ENCODE data around the gene COL6A1. TPM values are rescaled to one million over a fixed set of nuclear protein-coding genes. Genes with fewer than 3 reads are reported as not detected.
"Not testable (repeated sequence)": the region's sequence is repeated elsewhere in the genome, so short reads cannot be mapped to it uniquely, and the experiment has no call there.

COL6A1 gene
- total RNA-seq, 1 donor from 2014 or later = 41.0 TPM

- no peak for DNase-seq
These were observed 16.3 kb upstream of the COL6A1 start for GRCh38 chr21:45965084-45965809.

GRCh38 chr21:45966791-45967394 lies 14.7 kb upstream of the COL6A1 start:
- no peak for DNase-seq

GRCh38 chr21:45969921-45970673 lies 11.5 kb upstream of the COL6A1 start:
- DNase-seq = no peak

GRCh38 chr21:45970674-45971615 lies 10.6 kb upstream of the COL6A1 start:
- DNase-seq = no peak

GRCh38 chr21:45971616-45972352 lies 9.8 kb upstream of the COL6A1 start:
- no peak for DNase-seq

GRCh38 chr21:45972353-45972715 lies 9.2 kb upstream of the COL6A1 start:
- no peak for DNase-seq

GRCh38 chr21:45972716-45973474 lies 8.7 kb upstream of the COL6A1 start:
- no peak for DNase-seq

GRCh38 chr21:45973475-45974072 lies 8.0 kb upstream of the COL6A1 start:
- DNase-seq = no peak

GRCh38 chr21:45974073-45975019 lies 7.2 kb upstream of the COL6A1 start:
- no peak for DNase-seq

- no peak for DNase-seq
These were observed 6.4 kb upstream of the COL6A1 start for GRCh38 chr21:45975020-45975666.

GRCh38 chr21:45975667-45976409 lies 5.7 kb upstream of the COL6A1 start:
- not testable (repeated sequence) for DNase-seq

- no peak for DNase-seq
These were observed 4.8 kb upstream of the COL6A1 start for GRCh38 chr21:45976701-45977311.

- DNase-seq = no peak
These were observed 4.2 kb upstream of the COL6A1 start for GRCh38 chr21:45977396-45977795.

- no peak for DNase-seq
These were observed 2.4 kb upstream of the COL6A1 start for GRCh38 chr21:45979141-45979631.

- DNase-seq = no peak
These were observed 1.9 kb upstream of the COL6A1 start for GRCh38 chr21:45979651-45980050.

GRCh38 chr21:45980271-45980670 lies 1.3 kb upstream of the COL6A1 start:
- no peak for DNase-seq

GRCh38 chr21:45980697-45981096 lies 873 bp upstream of the COL6A1 start:
- no peak for DNase-seq

Measured in occipital lobe (tissue), 2 donors.